ENCODE data around the gene TRAPPC12.
"Not testable (repeated sequence)": the region's sequence is repeated elsewhere in the genome, so short reads cannot be mapped to it uniquely, and the experiment has no call there.

Gene TRAPPC12

GRCh38 chr2:3433776-3434400 lies 54.4 kb downstream of the TRAPPC12 start:
- DNase-seq: no peak

GRCh38 chr2:3434654-3435053 lies 55.2 kb downstream of the TRAPPC12 start:
- DNase-seq: no peak

DNA sequence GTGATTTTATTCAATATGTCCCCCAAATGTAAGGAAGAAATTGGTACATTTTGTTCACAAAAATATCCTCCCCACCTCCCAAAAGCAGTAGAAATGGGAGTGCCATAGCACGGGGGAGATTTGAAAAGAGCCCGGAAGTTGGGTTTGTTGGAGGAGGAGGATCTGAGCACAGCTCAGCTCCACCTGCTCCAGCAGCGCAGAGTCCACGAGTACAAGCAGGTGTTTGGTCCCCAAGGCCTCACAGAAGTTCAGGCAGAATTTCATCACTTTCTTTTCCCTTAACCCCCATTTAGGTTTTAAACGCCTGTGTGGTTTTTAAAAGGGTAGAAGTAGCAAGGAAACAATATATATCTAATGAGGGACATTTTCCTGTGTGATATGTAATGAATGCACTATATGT lies 56.0 kb downstream of the TRAPPC12 start:
- DNase-seq: no peak

DNA sequence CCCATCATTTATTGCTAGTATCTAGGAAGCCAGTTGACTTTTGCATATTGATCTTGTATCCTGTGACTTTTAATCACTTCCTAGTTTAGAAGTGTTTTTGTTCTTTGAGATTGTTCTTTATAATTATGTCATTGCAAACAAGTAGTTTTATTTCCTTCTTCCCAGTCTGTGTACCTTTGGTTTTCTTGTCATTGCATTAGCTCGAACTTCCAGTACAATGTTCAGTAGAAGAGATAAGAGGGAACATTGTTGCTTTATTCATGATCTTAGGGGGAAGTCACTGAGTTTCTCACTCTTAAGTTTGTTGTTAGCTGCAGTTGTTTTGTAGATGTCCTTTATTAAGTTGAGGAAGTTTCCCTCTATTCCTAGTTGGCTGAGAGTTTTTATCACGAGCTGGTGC lies 61.0 kb downstream of the TRAPPC12 start:
- no peak for DNase-seq

GRCh38 chr2:3441465-3441864 lies 62.0 kb downstream of the TRAPPC12 start:
- no peak for DNase-seq

GRCh38 chr2:3442185-3442584 lies 62.7 kb downstream of the TRAPPC12 start:
- no peak for DNase-seq

DNA sequence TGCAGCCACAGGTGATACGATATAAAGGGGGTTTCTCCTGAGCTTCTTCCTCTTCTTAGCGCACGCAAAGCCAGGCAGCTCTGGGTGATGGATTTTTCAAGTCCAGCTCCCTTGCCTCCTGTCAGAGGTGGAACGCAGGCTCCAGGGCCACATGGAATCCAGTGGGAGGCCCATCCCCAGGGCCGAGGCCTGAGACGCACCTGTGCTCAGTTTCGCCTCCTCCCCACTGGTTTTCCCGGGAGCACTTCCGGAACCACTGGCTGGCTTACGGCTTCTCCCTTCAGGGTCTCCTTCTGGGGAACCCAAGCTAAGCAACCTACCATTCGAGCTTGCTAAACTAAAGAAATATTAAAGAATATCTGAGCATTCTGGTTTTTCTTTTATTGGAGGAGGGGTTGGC lies 63.6 kb downstream of the TRAPPC12 start:
- no peak for DNase-seq

- DNase-seq: no peak
These were observed 64.1 kb downstream of the TRAPPC12 start for GRCh38 chr2:3443506-3444084.

DNA sequence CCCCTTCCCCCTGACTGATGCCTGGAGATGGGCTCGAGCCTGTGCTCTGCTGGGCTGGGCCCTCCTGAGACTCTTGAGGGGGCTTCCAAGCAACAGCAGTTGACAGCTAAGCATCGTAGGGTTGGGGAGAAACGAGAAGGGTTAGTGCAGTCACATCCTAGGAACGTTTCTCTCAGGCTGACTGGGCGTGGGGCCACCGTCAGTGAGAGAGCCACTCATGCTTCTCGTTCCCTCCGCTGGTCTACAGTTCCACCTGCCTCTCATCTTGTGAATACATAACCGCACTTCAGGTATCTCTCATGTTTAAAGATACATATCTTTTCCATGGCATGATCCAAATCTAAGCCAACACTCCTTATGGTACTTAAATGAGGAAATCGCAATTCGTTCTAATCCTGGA lies 66.4 kb downstream of the TRAPPC12 start:
- DNase-seq: no peak

DNA sequence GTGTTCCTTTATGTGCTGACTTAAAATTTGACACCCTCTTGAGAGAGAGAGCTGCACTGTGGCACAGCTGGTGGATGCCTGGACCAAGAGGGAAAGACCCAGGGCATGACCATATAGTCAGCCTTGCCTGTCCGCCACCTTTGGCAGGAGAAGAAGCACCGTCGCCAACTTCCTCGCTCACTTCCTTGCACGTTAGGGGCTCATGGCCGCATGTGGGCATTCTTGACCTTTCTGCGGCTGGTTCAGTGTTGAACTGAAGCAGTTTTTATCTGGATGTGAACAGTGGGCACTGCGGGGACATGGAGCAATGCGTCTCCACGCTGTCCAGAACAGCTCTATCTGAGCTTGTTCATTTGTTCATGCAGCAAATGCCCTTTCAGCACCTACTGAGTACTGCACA lies 66.9 kb downstream of the TRAPPC12 start:
- DNase-seq: no peak

- DNase-seq: not testable (repeated sequence)
These were observed 67.7 kb downstream of the TRAPPC12 start for GRCh38 chr2:3447186-3447585.

DNA sequence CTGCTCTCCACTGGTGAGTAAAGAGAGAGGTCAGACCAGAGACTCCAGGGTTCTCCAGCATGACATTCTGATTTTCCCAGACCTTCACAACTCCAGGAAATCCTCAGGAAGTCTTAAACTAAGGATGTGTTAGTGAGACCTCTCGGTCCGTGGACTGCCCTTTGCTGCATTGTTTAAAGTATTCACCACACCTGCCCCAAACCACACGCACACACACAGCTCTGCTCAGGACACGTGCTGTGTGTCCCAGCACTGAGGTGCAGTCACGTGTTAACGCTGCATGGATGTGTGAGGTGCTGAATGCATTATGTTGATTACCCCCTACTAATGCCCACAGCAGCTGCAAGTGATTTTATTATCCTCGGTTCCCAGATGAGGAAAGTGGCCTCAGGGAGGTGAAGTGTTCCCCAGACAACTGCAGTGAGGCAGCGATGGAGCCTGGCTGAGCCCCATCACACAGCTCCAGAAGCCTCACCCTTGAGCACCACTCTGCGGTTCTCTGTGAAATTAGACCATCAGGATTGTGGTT lies 68.4 kb downstream of the TRAPPC12 start:
- no peak for DNase-seq

- not testable (repeated sequence) for DNase-seq
These were observed 69.0 kb downstream of the TRAPPC12 start for GRCh38 chr2:3448441-3448911.

- no peak for DNase-seq
These were observed 69.6 kb downstream of the TRAPPC12 start for GRCh38 chr2:3449086-3449485.

DNA sequence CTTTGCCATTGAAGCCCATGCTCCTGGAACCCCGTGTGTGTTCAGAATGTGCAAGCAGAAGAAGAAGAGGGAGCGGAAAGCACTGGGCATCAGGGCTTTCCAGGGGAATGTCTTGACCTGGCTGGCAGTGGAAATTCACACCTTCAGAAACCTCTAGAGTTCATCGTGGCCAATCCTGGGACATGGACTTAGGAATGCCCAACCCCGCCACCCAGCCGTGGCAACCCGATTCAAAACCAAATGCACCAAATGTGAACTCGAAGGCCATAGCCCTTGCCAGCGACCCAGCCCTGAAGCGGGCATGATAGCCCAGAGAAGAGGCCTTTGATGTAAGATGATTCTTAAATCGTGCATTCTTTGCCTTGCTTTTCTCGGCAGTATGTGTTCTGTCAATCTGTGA lies 70.4 kb downstream of the TRAPPC12 start:
- no peak for DNase-seq

DNA sequence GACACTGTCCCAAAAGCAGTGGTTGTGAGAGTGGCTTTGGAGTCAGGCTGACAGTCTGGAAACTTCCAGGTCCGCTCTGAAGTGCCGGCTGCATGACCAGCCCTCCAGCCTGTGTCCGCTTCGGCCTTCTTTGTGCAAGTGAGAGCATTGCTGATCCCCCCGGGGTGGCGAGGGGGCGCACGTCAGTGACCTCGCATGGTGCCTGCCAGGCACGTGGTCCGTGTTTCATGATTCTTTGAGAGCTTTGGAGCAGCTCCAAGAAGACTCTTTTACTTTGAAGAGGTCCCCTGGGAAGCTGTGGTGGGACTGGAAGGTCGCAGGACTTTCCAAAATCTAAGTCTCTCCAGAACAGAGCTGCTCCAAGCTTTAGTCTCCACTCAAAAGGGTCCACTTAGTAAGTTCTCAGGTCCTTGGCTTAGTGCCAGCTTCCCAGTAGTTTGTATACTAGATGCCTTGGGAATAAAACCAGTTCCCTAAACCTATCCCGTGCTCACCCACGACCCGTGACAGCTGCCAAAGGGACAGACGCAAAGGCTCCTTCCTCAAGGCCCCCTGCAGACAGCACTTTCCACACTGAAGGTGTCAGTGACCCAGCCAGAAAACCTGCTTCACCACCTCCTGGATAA lies 71.0 kb downstream of the TRAPPC12 start:
- no peak for DNase-seq

DNA sequence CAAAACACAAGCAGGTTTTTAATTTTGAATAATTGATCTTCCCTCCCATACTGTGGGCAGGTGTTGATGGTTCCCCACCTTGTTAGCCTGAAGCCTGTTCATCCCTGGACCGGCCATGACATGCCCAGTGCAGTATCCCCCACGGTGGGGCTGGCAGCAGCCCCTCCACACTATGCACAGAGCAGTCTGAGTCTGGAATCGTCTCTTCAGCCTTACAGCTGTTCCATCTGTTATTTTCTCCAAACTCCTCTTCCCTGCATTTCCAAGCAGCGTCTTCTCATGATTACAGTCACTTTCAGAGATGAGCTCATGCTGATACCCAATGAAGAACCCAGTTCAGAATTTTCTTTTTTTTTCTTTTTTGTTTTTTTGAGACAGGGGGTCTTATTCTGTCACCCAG lies 71.7 kb downstream of the TRAPPC12 start:
- no peak for DNase-seq

GRCh38 chr2:3451926-3452671 lies 72.6 kb downstream of the TRAPPC12 start:
- no peak for DNase-seq

GRCh38 chr2:3453190-3453999 lies 73.9 kb downstream of the TRAPPC12 start:
- no peak for DNase-seq

DNA sequence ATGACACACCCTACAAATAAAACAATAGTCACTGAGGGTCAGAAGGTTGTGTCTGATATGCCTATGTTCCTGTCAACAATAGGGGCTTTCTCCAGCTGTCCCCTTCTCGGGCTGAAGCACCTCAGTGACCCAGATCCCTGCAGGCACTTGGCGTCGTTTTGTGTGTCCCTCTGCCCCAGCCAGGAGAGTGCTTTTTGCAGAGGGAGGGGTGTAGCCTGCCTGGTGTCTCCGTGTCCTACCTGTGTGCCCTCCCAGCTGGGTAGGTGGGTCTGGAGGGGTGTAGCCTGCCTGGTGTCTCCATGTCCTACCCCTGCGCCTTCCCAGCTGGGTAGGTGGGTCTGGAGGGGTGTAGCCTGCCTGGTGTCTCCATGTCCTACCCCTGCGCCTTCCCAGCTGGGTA lies 74.5 kb downstream of the TRAPPC12 start:
- DNase-seq: not testable (repeated sequence)

DNA sequence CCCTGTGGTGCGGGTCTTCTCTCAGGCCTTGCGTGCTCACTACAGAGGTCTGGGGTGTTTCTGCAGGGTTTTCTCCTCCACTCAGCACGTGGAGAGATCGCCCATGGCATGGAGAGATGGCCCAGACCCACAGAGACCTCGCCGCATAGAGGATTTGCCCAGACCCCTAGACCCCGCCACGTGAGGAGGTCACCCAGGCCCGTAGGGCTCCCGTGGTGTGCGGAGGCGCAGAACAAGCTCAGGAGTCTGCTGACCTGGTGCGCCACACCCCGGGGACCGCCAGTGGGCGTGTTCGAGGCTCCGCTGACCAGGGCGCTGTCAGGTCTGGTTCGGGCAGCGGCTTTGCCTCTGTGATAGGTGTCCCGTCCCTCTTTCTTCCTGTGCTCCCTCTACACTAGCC lies 75.3 kb downstream of the TRAPPC12 start:
- no peak for DNase-seq

DNA sequence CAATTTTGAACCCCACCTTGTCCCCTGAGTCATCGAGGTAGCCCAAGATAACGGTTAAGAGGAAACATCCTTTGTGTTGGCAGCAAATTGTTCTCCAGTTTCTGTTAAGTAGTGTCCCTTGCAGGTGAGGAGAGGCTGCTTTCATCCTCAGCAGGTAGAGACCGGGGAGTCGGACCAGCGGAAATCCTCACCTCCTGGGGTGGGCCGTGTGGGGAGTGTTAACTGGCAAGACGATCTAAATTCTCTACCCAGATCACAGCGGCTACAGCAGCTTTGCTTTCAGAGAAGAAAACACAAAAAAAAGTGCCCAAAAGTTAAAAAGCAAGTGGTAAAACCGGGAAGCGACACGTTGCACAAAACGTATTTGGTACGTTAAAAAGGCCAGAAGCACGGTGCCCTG lies 76.6 kb downstream of the TRAPPC12 start:
- DNase-seq: no peak

Data from central memory CD4-positive, alpha-beta T cell (primary cell).